ENCODE results near the gene LINC01488.

- no peak for TF ChIP-seq POLR2A (IDR thresholded peaks at IDR 0.05)
- TF ChIP-seq CTCF (IDR thresholded peaks at IDR 0.05) = no peak
These were observed 30.7 kb downstream of the LINC01488 start for GRCh38 chr11:69512136-69512535.
